Psoas muscle (tissue), 8 donors: ENCODE measurements around the gene SLIT3. TPM values are rescaled to one million over a fixed set of nuclear protein-coding genes. Genes with fewer than 3 reads are reported as not detected.

Experiments
- ATAC-seq, 4 donors: fragments of 200-7000 bp; cut with Tn5 transposase; one replicate each; pipeline ENCODE4 v1.9.1; 2020; ENCODE audit warnings: moderate library complexity in 3 of 4, mild to moderate bottlenecking in 2 of 4
- DNase-seq, 2 donors: peaks; one replicate each; pipeline ENCODE4 v3.0.0-alpha.2; 2020
- H3K27ac ChIP-seq: fragments of 200-600 bp; one replicate; pipeline ENCODE4 v1.8.0; 2022
- H3K27me3 ChIP-seq, 3 donors: fragments of 200-600 bp in 1 of 3; one replicate each; pipeline versions ENCODE4 v1.6.1 to v1.8.0; 2013 to 2022; ENCODE audit warnings: low read length in 2 of 3, mild to moderate bottlenecking in 2 of 3, moderate library complexity in 1 of 3; ENCODE audit not compliant: insufficient read depth in 3 of 3
- H3K36me3 ChIP-seq, 2 donors: fragments of 200-600 bp in 1 of 2; one replicate each; pipeline versions ENCODE4 v1.6.1 to v1.8.0; 2013 to 2022; ENCODE audit warnings: low read depth in 1 of 2, mild to moderate bottlenecking in 1 of 2, moderate library complexity in 1 of 2; ENCODE audit not compliant: insufficient read depth in 1 of 2
- H3K4me1 ChIP-seq: fragments of 200-600 bp; one replicate; pipeline ENCODE4 v1.8.0; 2022
- H3K4me3 ChIP-seq: fragments of 200-600 bp; one replicate; pipeline ENCODE4 v1.8.0; 2022; ENCODE audit warnings: mild to moderate bottlenecking
- H3K9me3 ChIP-seq: fragments of 200-600 bp; one replicate; pipeline ENCODE4 v1.8.0; 2022
- CTCF ChIP-seq: fragments of 200-600 bp; IDR thresholded peaks from one replicate; pipeline ENCODE4 v1.8.0; 2022; ENCODE audit warnings: antibody characterized with exemption
- WGBS, 3 donors: extraction: QIAGEN DNeasy Blood & Tissue Kit; methylation state at CpG; one replicate each; pipeline versions ENCODE4 v1.1.6 to v1.1.7; 2013; 5-methylcytosine and 5-hydroxymethylcytosine counted together
- intact Hi-C, 2 donors: fragments of 100-400 bp; cut with DNase I; formaldehyde crosslinking; loops; one replicate each; pipeline versions ENCODE4 v1.11.0 to v1.14.2; 2022
- polyA plus RNA-seq, 3 donors: library from polyadenylated mRNA; stranded (reverse); fragments of 200-250 nt; gene quantifications; one replicate each; pipeline ENCODE4 v1.2.3, GENCODE V29; 2013
- total RNA-seq, 4 donors: library from RNA; stranded (reverse); fragmentation: NEBNext Ultra II Directional in 2 of 4; extraction: Animal tissue kit (Norgen Biotek cat#: 25700) in 2 of 4; gene quantifications; one replicate each; pipeline versions ENCODE4 v1.2.1 to v1.2.4, GENCODE V29; 2021 to 2023
- donor health status: healthy with polysubstance abuse.
- donor health status: DM: no; HTN: no; CAD: no; lungs with moderate emphysema.
- donor health status: Bipolar disorder and iron deficiency.
- donor health status: healthy.
- donor health status: DM: yes; HTN: yes; CAD: no.
- donor health status: DM: no; HTN: no; CAD: no.
- donor health status: DM: no; HTN: no; CAD: no.
- donor health status: DM: yes; HTN: yes; CAD: no.

SLIT3 gene
- total and polyA plus RNA-seq, 7 donors, result 0.81 to 5.9 (median 2.1) TPM

- DNase-seq, result no peak
- no peak for TF ChIP-seq CTCF
- 53 to 66% (median 61%) methylated on average over 7 of the region's 7 CpGs for WGBS, 3 donors
- no peaks in the 10 kb centered on the region for H3K27me3 ChIP-seq
- H3K4me3 ChIP-seq, result no peak overlapping the region
- no peaks in the 10 kb centered on the region for H3K36me3 ChIP-seq
- intact Hi-C loops, result no loop called here
- H3K9me3 ChIP-seq, result peaks cover 4% of the 10 kb centered on the region
- ATAC-seq, result no peak
- H3K27ac ChIP-seq, result no peak overlapping the region
- H3K4me1 ChIP-seq, result no peaks in the 10 kb centered on the region
Observed at GRCh38 chr5:169152946-169153345, 148.0 kb downstream of the SLIT3 start.

DNA sequence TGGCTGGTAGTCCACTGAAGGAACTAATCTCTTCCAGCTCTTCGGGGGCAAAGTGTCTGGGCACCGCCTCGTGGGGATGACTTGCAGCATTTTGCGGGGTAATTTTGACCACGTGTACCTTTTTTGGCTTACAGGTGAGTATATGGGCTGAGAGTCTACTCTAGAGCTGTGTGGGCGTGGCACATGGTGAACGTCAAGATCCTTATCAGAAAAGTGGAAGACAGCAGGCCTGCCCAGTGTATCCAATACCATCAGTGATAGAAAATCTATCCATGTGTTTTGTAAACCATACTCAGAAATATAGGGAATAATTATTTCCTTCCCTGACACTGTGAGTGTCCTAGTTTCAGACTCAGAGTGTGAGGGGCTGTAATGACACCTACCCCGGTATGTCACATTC, 148.5 kb downstream of the SLIT3 start:
- no peak for ATAC-seq
- 71 to 78% (median 72%) methylated on average over 8 of the region's 8 CpGs for WGBS, 3 donors
- H3K27ac ChIP-seq, result no peak overlapping the region

DNA sequence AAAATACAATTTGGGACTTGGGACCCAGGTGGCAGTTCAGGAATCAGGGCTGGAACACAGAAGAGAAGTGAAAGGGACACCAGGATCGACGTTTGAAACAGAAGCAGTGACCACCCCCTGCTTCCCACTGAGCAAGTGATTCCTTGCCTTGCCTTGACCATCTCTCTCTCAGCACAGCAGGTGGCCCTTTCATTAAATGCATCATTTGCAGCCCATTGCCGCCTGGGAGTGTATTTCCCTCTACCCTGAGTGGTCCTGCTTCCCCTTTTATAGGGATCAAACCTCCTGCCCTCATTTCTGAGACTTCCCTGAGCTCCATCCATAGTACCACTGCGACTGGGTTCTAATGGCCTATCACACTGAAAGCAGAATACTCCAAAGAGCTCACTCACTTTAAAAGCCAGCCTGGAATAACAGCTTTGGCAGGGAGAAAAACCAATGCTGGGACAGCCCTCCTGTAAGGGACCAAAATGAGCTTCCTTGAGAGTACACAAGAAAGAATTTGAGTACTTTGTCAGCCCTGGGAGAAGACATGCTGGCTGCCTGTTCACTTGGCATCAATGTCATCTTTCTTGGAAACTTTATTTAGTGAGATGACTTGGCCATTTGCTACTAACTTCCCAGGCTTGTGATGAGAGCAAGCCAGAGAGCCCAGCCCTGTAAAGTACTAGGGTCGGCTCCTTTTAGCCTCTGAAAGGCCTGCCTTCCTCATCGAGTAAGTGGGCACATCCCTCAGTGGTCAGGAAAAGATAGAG, 149.7 kb downstream of the SLIT3 start:
- WGBS, 3 donors, result 34 to 44% (median 43%) methylated on average over 6 of the region's 6 CpGs

More for the DNA sequence above, 148.5 kb downstream of the SLIT3 start:
- Histone ChIP-seq H3K27me3 (no peaks in the 10 kb centered on the region), H3K9me3 (no peaks in the 10 kb centered on the region), H3K4me3 (no peak overlapping the region), H3K4me1 (no peaks in the 10 kb centered on the region), H3K36me3 (no peaks in the 10 kb centered on the region)
- no peak for DNase-seq
- intact Hi-C loops, result no loop called here
- TF ChIP-seq CTCF, result no peak

DNA sequence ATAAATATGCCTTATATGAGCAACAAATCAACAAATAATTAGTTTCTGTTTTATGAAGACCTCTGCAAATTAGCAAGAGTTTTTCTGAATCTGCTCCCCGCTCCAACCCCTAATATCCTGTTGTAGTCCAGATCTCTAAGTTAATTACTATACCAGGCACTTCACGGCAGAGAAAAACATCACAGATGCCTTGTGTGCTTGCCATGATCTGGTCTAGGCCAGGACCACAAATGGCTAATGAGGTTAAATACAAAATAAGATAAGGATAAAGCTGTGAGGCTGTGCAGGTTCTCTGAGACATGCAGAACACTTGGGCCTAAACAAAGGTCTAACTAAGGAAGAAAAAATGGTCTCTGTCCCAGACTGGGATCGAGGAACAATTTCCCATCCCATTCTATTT, 150.8 kb downstream of the SLIT3 start:
- Histone ChIP-seq H3K36me3 (no peaks in the 10 kb centered on the region), H3K9me3 (no peaks in the 10 kb centered on the region), H3K27me3 (no peaks in the 10 kb centered on the region), H3K27ac (no peak overlapping the region), H3K4me3 (no peak overlapping the region), H3K4me1 (no peaks in the 10 kb centered on the region)
- DNase-seq (no peak), ATAC-seq (no peak)
- WGBS, 3 donors, result 67 to 81% (median 73%) methylated on average over 3 of the region's 3 CpGs
- TF ChIP-seq CTCF, result no peak
- intact Hi-C loops, result no loop called here

More for the DNA sequence above, 149.7 kb downstream of the SLIT3 start:
- H3K4me1 ChIP-seq, result no peaks in the 10 kb centered on the region
- DNase-seq, result no peak
- intact Hi-C loops, result no loop called here
- H3K9me3 ChIP-seq, result no peaks in the 10 kb centered on the region
- ATAC-seq, result no peak
- H3K4me3 ChIP-seq, result no peak overlapping the region
- H3K27me3 ChIP-seq, result no peaks in the 10 kb centered on the region
- no peak overlapping the region for H3K27ac ChIP-seq
- no peak for TF ChIP-seq CTCF
- no peaks in the 10 kb centered on the region for H3K36me3 ChIP-seq

DNA sequence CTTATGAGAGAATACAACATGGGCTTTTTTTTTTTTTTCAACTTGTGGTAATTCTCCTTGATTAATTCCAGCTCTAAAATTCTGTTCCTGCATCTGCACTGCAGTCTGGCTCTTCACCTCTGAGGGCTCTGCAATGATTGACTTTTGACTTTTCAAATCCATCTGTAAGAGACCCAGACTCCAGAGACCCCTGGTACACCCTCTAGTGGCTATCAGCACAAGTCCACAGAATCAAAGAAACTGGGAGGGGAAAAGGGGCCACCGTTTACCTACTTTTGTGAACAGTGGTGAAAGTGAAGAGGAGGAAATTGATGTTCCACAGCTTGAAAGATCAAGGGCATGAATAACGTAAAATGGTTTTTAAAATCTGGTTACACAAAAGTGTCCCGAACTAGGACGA, 151.6 kb downstream of the SLIT3 start:
- WGBS, 3 donors, result 42 to 56% (median 52%) methylated on average over 4 of the region's 4 CpGs
- Histone ChIP-seq H3K27me3 (no peaks in the 10 kb centered on the region), H3K27ac (no peak overlapping the region), H3K4me1 (no peaks in the 10 kb centered on the region), H3K36me3 (no peaks in the 10 kb centered on the region), H3K4me3 (no peak overlapping the region), H3K9me3 (no peaks in the 10 kb centered on the region)
- TF ChIP-seq CTCF, result no peak
- ATAC-seq, result no peak
- DNase-seq, result no peak
- intact Hi-C loops, result no loop called here
